GM12878 (cell line): Measurements from ENCODE around the gene SH2B3. TPM values are rescaled to one million over a fixed set of nuclear protein-coding genes. Genes with fewer than 3 reads are reported as not detected.

Experiments used
- BCL11A ChIP-seq: IDR thresholded peaks from 2 replicates; pipeline ENCODE4 v1.6.1; 2011; ENCODE audit warnings: low read depth, low read length
- CHD2 ChIP-seq: IDR thresholded peaks from 2 replicates; pipeline ENCODE4 v1.6.1; 2011; ENCODE audit warnings: low read depth, low read length, improper control_type of control experiment, borderline replicate concordance
- CREB1 ChIP-seq: IDR thresholded peaks from 2 replicates; pipeline ENCODE4 v1.6.1; 2012; ENCODE audit warnings: low read depth, mild to moderate bottlenecking, inconsistent platforms
- EGR1 ChIP-seq, 2 experiments: IDR thresholded peaks; 1 replicate in 1 of 2; 2 replicates in 1 of 2; pipeline ENCODE4 v1.6.1; 2011 to 2012; ENCODE audit warnings: low read depth in 2 of 2, low read length in 2 of 2, borderline replicate concordance in 1 of 2, mild to moderate bottlenecking in 1 of 2, moderate library complexity in 1 of 2
- FOS ChIP-seq: IDR thresholded peaks from 3 replicates; pipeline ENCODE4 v1.6.1; 2011; ENCODE audit warnings: borderline replicate concordance; ENCODE audit not compliant: insufficient read length; ENCODE audit errors: extremely low read depth
- MEF2B ChIP-seq: fragments of 450-650 bp; IDR thresholded peaks from 2 replicates; pipeline ENCODE4 v1.6.1; 2018; ENCODE audit warnings: mild to moderate bottlenecking, moderate library complexity; ENCODE audit not compliant: partially characterized antibody, poor library complexity, severe bottlenecking
- MTA3 ChIP-seq: IDR thresholded peaks from 2 replicates; pipeline ENCODE4 v1.6.1; 2012; ENCODE audit warnings: low read length, inconsistent platforms, borderline replicate concordance
- MYC ChIP-seq: IDR thresholded peaks from 2 replicates; pipeline ENCODE4 v1.6.1; 2011; ENCODE audit warnings: mild to moderate bottlenecking, low read length, moderate library complexity, inconsistent platforms; ENCODE audit not compliant: insufficient read depth, insufficient replicate concordance, insufficient read length, severe bottlenecking
- NBN ChIP-seq: fragments of 450-650 bp; IDR thresholded peaks from 2 replicates; pipeline ENCODE4 v1.6.1; 2016
- NFIC ChIP-seq: IDR thresholded peaks from 2 replicates; pipeline ENCODE4 v1.6.1; 2012; ENCODE audit warnings: low read depth, mild to moderate bottlenecking, inconsistent platforms, low read length, moderate library complexity
- NR2C2 ChIP-seq: IDR thresholded peaks from 2 replicates; pipeline ENCODE4 v1.6.1; 2011; ENCODE audit warnings: borderline replicate concordance, low read depth; ENCODE audit not compliant: control insufficient read depth, insufficient read length
- NR2F1 ChIP-seq: fragments of 450-650 bp; conservative IDR thresholded peaks from 2 replicates; pipeline ENCODE4 v1.6.1; 2017; ENCODE audit warnings: mild to moderate bottlenecking
- PKNOX1 ChIP-seq: fragments of 450-650 bp; IDR thresholded peaks from 2 replicates; pipeline ENCODE4 v1.6.1; 2016; ENCODE audit warnings: mild to moderate bottlenecking
- PML ChIP-seq: IDR thresholded peaks from 2 replicates; pipeline ENCODE4 v1.6.1; 2012; ENCODE audit warnings: low read length, inconsistent platforms
- RUNX3 ChIP-seq: IDR thresholded peaks from 2 replicates; pipeline ENCODE4 v1.6.1; 2012; ENCODE audit warnings: low read length, inconsistent platforms
- SIN3A ChIP-seq: IDR thresholded peaks from 2 replicates; pipeline ENCODE4 v1.6.1; 2012; ENCODE audit warnings: low read depth, low read length, improper control_type of control experiment
- SMC3 ChIP-seq: IDR thresholded peaks from 2 replicates; pipeline ENCODE4 v1.6.1; 2011; ENCODE audit warnings: low read length, improper control_type of control experiment, borderline replicate concordance
- SUPT20H ChIP-seq: IDR thresholded peaks from 2 replicates; pipeline ENCODE4 v1.6.1; 2011; ENCODE audit warnings: low read depth, mild to moderate bottlenecking, low read length, moderate library complexity, borderline replicate concordance; ENCODE audit not compliant: control insufficient read depth
- TCF12 ChIP-seq: IDR thresholded peaks from 2 replicates; pipeline ENCODE4 v1.6.1; 2011; ENCODE audit warnings: low read depth, mild to moderate bottlenecking, low read length
- TCF3 ChIP-seq: IDR thresholded peaks from 2 replicates; pipeline ENCODE4 v1.6.1; 2012; ENCODE audit warnings: low read depth, mild to moderate bottlenecking, low read length, borderline replicate concordance; ENCODE audit not compliant: insufficient read depth
- polyA plus RNA-seq, 11 experiments: library from polyadenylated mRNA; depleted of rRNA in 4 of 11; unstranded in 6 of 11; stranded (reverse) in 5 of 11; fragments of >200 nt; fragmentation: Nextera tagmentation in 4 of 11; fragmentation: Illumina TruSeq in 1 of 11; extraction: Ambion mirVana in 4 of 11; extraction: Trizol in 1 of 11; gene quantifications; 1 replicate in 1 of 11; 2 replicates in 10 of 11; pipeline versions ENCODE4 v1.2.1 to v1.2.3, GENCODE V29; 2011 to 2016; ENCODE audit warnings: inconsistent platforms in 2 of 11, missing spikeins in 2 of 11, low read depth in 1 of 11
- total RNA-seq, 4 experiments: library from RNA; depleted of rRNA in 3 of 4; stranded (reverse); fragments of >200 nt in 3 of 4; fragmentation: Illumina TruSeq in 1 of 4; extraction: Trizol in 1 of 4; gene quantifications; 2 replicates each; pipeline versions ENCODE4 v1.2.1 to v1.2.3, GENCODE V29; 2013 to 2021
- TF ChIP-seq, protein P1 (sequence below): IDR thresholded peaks from 2 replicates; pipeline ENCODE4 v1.6.1; 2012; ENCODE audit warnings: low read depth, low read length, improper control_type of control experiment

Gene SH2B3
- total and polyA plus RNA-seq, 10 of the 15 experiments (the other 5 are each of a cell fraction or from before 2014, with no cell fraction given): 5.8 to 46.4 (median 23.3) TPM

- TF ChIP-seq EGR1 (IDR thresholded peaks at IDR 0.05; ENCODE audit: borderline replicate concordance in 1 of 2, low read depth in 2 of 2, low read length in 2 of 2): peak in 1 of 2 experiments; percentile 47; a peak in 1 of 3 replicates
- 0 out of 2 replicates have a peak, but pooled peaks have one; percentile 32 for TF ChIP-seq CREB1
- no peak for TF ChIP-seq SIN3A
- TF ChIP-seq TCF12: 0 out of 2 replicates have a peak, but pooled peaks have one; percentile 3
- TF ChIP-seq PKNOX1: peak; percentile 41
- peak; percentile 23; the same call in 1 of the 2 replicates for TF ChIP-seq CHD2
- TF ChIP-seq BCL11A: peak; percentile 36
- TF ChIP-seq NR2C2: no peak
- 0 out of 2 replicates have a peak, but pooled peaks have one; percentile 1 for TF ChIP-seq SMC3
- peak; percentile 30; the same call in 1 of the 2 replicates for TF ChIP-seq NFIC
- peak; percentile 63; the same call in 1 of the 2 replicates for TF ChIP-seq TCF3
- no peak for TF ChIP-seq SUPT20H
- TF ChIP-seq FOS: no peak
- TF ChIP-seq, protein P1, sequence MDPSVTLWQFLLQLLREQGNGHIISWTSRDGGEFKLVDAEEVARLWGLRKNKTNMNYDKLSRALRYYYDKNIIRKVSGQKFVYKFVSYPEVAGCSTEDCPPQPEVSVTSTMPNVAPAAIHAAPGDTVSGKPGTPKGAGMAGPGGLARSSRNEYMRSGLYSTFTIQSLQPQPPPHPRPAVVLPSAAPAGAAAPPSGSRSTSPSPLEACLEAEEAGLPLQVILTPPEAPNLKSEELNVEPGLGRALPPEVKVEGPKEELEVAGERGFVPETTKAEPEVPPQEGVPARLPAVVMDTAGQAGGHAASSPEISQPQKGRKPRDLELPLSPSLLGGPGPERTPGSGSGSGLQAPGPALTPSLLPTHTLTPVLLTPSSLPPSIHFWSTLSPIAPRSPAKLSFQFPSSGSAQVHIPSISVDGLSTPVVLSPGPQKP: no peak
- peak; percentile 85 for TF ChIP-seq MEF2B
- peak; percentile 63 for TF ChIP-seq NR2F1
- no peak for TF ChIP-seq MYC
- TF ChIP-seq NBN: no peak; the same call in 1 of the 2 replicates
- peak; percentile 45; the same call in 1 of the 2 replicates for TF ChIP-seq PML
- peak; percentile 73; the same call in 1 of the 2 replicates for TF ChIP-seq MTA3
- peak; percentile 48; the same call in 1 of the 2 replicates for TF ChIP-seq RUNX3
Observed at GRCh38 chr12:111430433-111431353, 25.0 kb downstream of the SH2B3 start (continued).
